HG03575 (cell line): Measurements from ENCODE around the gene FOCAD.
A peak's percentile ranks its signal among the peaks of the same experiment; 100 is the strongest.

ENCODE experiments used
- ATAC-seq: cut with Tn5 transposase; IDR thresholded peaks from one replicate; pipeline ENCODE4 v1.9.1; 2021; ENCODE audit not compliant: unreplicated experiment, insufficient number of reproducible peaks, low FRiP score; ENCODE audit errors: extremely low read depth

FOCAD gene

GRCh38 chr9:20980832-20981455 lies 296.9 kb downstream of the FOCAD start:
- ATAC-seq = no peak

GRCh38 chr9:20981486-20981885 lies 297.4 kb downstream of the FOCAD start:
- ATAC-seq = no peak

- ATAC-seq = no peak
Observed at GRCh38 chr9:20984506-20984905, 300.4 kb downstream of the FOCAD start.

DNA sequence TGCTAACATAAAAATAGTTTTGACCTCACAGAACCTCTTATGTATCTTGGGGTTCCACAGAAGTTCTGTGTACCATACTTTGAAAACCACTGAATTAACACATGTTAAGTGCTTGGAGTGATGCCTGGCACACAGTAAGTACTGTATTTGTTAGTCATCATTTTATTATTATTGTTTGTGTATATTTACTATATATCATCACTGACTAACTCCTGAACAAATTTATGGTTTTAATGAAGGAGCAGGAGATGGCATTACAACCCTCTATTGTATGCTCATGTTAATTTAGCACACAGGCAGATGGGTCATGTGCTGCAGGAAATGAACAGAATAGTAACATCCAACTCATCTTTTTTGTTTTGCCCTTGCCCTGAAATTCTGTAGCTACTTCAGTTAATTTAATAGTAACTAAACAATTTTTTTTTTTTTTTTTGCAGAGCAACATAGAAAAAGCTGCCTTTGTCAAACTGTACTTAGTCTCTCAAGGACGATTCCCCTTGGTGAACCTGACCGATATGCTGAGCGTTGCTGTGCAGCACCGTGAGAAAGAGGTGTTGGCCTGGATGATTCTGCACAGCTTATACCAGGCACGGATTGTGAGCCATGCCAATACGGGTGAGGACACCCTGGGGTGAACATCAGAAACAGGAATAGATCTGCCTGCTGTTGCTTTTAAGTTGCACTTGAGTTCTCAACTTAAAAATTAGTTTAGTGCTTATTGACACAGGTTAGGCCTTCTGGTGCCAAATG lies 302.0 kb downstream of the FOCAD start:
- ATAC-seq = no peak

DNA sequence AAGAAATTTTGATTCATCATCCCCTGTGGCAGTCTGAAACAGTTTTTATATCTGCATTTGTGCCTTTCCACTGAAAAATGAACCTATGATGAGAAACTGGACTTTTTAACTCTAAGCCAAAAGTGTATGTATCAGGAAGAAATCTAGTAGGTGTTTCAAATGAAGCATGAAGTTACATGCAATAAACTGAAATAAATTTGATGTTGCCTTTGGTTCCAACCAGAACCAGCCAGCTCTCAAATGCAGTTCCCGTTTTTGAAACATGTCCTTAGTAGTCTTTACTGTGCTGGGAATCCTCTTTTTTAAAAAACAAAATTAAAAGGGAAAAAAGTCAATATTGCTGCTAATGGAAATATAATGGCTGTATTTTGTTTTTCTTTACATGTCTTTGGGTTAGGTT lies 303.5 kb downstream of the FOCAD start:
- ATAC-seq = no peak

GRCh38 chr9:20988061-20988460 lies 304.0 kb downstream of the FOCAD start:
- ATAC-seq = no peak

- ATAC-seq = no peak
Observed at GRCh38 chr9:20988671-20989315, 304.7 kb downstream of the FOCAD start.

- ATAC-seq = no peak
Observed at GRCh38 chr9:20989923-20990341, 305.9 kb downstream of the FOCAD start.

DNA sequence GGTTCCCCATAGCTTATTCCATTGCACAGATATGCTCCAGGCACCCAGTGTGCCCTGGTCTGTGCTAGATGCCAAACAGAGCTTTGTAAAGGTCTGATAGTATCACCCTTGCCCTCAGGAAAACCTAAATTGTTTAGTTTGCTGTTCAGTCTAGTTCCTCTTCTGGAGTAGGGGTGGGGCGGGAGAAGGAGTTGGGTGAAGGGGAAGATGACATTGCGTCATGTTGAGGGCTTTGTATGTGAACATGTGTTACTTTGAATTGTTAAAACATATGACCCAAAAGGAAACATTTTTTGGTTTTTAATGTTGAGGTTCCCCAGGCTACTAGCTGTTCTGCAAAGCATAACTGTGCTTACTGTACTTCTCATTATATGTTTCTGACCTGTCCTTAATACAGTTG lies 306.8 kb downstream of the FOCAD start:
- no peak for ATAC-seq

DNA sequence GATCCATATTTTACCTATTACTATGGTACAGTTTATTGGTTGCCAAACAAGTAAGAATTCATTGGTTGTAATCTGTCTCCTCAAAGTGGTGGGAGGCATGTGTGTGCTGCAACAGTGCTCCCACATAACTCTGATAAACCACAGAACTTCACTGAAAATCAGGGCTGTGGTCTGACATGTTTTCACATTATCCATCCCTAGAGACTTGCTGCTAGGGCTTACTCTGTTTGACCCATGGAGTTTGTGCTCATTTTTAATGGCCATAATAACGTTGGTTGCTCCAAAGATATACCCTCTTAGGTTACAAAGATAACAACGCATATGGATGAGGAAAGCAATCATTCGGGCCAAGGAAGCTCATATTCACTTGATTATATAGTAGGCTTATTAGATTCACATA lies 310.4 kb downstream of the FOCAD start:
- ATAC-seq = no peak

DNA sequence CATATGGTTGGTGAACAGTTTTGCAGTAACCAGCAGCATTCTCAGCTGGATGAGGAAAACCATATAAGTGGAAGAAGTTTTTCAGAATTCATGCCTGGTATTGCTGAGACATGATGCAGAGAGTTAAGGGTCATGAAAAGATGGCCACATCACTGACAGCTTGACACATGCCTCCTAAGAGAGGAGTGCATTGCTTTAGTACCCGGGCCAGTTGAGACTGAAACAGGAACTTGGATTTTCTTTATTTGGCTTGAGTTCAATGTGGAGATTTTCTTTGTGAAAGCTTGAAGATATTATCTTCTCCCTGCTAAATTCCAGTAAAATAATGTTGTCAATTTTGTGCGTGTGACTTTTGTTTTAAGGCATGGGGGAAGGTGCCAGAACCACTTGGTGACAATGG lies 311.6 kb downstream of the FOCAD start:
- ATAC-seq = no peak

DNA sequence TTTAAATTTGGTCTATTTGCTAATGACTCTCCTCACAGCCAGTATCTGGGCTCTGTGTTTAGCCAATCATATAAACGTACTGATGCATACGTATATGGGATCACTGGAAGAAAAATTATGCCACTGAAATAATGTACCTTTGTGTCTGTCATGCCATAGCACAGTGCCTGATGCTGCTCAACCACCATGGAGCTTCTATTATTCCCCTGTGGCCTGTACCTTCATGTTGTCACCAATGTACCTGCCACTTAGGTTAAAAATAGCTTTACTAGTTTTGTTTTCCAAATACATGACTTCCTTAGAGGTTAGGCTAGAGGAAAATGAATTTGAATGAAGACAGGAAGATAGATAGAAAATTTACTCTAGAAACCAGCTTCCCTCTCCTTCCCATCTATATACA lies 312.8 kb downstream of the FOCAD start:
- ATAC-seq = peak; percentile 31

- peak; percentile 65 for ATAC-seq
Observed at GRCh38 chr9:20997503-20998076, 313.5 kb downstream of the FOCAD start.

DNA sequence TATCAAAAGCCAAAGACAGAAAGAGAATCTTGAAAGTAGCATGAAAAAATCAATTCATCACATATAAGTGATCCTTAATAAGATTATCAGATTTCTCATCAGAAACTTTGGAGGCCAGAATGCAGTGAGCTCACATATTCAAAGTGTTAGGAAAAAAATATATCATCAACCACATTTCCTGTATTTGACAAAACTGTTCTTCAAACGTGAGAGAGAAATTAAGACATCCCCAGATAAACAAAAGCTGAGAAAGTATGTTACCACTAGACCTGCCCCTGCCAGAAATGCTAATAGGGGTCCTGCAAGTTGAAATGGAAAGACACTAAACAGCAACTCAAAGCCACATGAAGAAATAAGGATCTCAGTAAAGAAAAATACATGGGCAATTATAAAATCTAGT lies 317.5 kb downstream of the FOCAD start:
- ATAC-seq = no peak

- no peak for ATAC-seq
Observed at GRCh38 chr9:21002040-21002439, 318.0 kb downstream of the FOCAD start.

- ATAC-seq = no peak
Observed at GRCh38 chr9:21015129-21015815, 331.2 kb downstream of the FOCAD start.

DNA sequence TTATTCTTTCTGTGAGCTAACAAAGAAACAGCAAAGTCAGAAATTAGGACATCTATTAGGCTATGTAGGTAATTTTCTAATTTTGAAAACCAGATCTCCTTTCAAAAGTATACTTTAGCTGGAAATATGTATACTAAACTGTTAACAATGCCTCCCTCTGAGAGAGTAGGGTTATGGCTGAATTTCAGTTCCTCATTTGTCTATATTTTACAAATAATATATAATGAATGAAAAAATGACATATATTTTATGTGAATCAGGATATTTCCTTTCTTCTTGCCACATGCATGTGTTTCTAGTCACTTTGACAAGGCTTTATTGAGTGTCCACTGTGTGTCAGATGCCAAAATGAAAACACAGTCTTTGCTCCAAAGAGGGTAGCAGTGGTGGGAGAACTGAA lies 331.9 kb downstream of the FOCAD start:
- no peak for ATAC-seq

- no peak for ATAC-seq
Observed at GRCh38 chr9:21016701-21017491, 332.8 kb downstream of the FOCAD start.

- no peak for ATAC-seq
Observed at GRCh38 chr9:21018177-21018576, 334.1 kb downstream of the FOCAD start.
